NOMO-1 treated with dmso at 0.1 percent for 144 hours (cell line): ENCODE measurements around the gene AUH.
"Not testable (repeated sequence)": the region's sequence is repeated elsewhere in the genome, so short reads cannot be mapped to it uniquely, and the experiment has no call there.

Experiments used
- DNase-seq: peaks from one replicate; lab custom pipeline; 2025; ENCODE audit not compliant: unreplicated experiment; lab: John Stamatoyannopoulos, UW

Gene AUH

DNA sequence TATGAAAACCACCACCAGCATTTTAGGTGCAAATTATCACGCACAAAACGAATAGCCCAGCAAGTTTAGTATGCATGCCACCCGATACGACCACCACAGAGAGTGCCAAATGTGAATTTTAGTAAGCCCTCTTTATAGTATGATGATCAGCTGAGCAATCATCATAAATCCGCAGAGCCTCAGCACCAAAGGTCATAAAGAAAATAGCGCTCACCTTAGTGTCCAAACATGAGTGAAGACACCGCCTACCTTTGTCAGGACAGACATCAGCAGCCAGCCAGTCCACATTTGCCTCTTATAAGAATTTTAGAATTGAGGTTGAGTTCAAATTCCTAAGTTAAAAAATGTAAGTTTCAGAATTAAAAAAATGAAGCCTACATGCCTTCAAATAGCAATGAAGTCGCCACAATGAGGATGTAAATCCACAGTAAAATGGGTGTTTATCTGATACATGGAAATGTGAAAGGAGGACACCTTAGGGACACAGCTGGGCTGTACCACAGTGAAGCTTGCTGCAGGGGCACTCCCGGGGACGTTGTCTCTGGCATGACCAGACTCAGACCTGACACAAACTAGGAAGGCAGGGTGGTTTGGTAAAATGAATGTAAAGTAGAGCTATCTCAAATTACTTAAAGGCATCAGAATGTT lies 149.0 kb downstream of the AUH start:
- no peak for DNase-seq

DNA sequence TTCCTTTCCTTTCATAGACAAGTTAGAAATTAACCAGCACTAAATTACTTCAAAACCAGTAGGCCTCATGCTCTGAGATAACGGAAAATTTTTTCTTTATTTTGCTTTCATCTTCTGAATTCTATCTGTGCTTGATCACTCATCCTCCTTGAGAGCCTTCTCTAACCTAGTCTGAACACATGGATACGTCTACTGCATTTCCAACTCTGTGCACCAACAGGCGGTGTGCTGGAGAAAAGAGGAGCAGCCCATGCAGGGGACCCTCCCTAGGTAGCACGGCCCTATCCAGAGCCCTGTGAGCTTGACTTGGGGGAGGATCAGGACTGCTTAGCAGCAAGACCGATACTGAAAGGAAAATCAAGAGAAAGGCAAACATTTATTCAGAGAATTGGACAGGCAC lies 149.8 kb downstream of the AUH start:
- no peak for DNase-seq

DNA sequence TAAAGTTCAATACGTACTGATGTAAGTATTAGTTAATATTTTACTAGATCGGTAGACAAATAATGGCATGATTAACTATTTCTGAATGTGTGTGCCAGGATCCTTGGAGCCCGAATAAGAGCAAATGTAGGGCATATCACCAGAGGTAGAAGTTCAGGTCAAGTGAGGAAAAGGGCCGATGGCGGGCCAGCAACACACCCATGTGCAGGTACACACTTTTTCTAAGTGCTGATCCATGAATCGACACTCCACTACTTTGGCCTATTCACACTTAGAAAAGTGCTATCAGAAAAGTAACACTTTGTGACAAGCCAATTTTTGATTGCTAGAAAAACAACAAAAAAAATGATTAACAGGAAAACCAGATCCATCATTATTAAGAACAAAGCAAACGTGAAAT lies 150.3 kb downstream of the AUH start:
- no peak for DNase-seq

DNA sequence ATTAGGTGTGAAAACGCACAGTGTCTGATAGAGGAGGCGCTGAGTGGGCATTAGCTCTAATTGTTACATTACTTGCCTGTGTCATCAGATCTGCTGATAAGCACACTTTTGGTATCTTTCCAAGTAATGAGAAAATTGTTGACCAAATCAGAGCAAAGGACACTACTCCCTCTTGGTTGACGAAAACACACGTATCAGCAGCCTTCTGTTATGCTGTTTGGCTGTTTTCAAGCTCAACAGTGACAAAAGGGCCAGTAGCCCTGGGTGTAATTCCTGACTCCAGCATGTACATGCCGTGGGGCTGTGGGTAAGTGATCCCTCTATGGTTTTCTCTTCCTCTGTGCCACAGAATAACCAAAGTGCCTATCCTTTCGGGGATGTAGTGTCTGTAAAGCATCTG lies 151.4 kb downstream of the AUH start:
- DNase-seq = no peak

DNA sequence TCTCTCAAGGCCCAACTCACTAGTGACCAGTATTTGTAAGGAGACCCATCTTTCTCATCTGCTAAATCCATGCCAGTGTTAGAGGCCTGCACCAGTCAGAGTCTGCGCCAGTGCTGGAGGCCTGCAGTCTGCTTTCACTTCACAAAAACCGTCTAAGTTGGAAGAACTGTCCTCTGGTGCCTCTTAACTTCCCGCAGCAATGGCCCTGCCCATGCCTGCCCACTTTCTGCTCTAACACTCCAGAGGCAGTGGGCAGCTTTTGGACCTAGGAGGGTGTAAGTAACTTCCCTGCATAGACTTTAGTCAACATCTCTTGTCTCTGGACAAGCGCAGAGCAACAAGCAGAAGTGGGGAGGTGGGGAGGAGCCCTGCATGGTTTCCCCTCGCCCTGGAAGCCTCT lies 152.9 kb downstream of the AUH start:
- DNase-seq = no peak

DNA sequence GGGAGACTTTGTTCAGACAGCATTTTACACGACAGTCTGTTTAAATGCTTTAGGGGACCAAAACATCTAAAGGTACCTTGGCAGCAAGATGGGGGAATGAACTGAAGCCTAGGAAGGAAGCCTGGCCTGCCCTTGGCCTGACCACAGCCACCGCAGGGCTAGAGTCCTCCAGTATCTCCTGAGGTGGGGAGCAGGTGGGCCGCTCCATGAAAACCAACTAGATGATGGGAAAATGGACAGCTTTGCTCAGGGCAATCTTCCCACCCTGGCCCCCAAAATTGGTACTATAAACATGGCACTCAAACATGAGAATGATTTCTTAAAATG lies 153.3 kb downstream of the AUH start:
- DNase-seq = no peak

DNA sequence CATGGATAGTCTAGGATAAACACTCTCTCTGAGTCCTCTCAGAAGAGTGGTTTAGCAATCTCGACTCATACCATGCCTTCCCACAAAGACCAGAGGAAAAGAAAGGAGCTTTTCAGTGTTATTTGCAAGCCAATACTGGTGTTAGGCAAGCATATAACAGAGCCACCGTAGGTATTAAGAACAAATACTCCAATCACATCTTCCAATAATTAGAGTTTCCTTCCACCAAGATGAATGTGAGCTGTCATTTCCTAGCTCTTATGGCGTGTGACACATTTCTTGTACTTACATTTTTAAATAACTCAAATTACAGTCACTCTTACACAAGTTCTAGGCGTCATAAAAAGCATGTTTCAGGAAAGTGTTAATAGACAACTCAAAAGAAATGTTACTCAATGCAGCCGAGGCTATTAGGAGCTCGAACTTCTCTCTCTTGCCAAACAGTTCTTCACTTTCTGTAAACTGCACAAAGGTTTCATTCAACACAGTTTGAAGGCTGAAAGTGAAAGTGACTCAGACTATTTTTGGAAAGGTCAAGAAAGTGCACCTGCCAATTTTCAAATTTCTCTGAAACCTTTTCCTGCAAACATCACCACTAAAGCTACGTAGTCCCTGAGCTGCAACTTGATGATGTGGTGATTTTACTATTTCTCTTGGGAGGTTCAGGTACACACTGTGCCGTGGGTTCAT lies 153.8 kb downstream of the AUH start:
- peak; percentile 65 for DNase-seq

DNA sequence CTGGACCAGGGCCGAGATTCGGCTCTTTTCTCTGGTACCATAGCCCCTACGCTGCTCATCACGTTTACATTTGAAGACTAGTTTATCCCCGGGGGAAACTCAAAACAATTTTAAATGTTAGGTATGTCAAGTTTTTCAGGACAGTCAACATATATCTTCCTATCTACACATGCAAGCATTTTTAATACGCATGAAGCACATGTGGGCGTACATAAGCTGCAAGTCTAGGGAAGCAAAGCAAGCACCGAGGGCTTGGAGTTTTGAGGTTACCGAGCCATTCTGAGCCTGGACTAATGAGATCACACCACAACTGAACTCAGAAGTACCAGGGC lies 154.4 kb downstream of the AUH start:
- DNase-seq = no peak

DNA sequence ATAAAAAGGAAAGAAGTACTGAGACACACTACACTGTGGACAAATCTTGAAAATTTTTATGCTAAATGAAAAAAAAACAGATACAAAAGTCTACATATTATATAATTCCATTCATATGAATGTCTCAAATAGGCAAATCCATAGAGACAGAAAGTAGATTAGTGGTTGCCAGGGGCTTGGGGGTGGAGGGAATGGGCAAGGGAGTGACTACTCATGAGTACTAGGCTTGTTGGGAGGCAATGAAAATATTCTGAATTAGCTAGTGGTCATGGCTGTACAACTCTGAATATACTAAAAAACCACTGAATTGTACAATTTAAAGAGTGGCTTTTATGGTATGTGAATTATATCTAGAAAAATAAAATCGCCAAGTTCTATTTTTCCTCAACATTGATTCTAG lies 154.9 kb downstream of the AUH start:
- DNase-seq = no peak

DNA sequence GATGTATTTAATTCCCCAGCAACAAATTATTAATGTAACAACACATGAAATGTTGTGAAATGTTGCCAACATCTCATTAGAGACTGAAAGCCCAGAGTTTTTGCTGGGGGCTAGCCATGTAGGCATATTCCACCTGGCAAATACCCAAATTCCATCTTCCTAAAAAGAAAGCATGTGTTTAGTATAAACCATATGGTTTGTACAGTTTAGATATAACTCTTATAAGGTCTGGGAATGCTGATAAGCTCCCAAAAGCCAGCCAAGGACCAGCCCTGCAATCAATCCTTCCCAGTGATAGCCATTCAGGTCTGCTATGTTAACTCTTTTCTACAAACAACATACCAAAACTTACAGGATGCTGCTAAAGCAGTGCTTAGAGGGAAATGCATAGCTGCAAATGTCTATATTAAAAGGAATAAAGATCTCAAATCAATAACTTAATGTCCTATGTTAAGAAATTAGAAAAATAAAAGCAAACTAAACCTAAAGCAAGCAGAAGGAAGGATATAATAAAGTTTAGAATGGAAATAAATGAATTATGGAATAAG lies 158.9 kb downstream of the AUH start:
- no peak for DNase-seq

DNA sequence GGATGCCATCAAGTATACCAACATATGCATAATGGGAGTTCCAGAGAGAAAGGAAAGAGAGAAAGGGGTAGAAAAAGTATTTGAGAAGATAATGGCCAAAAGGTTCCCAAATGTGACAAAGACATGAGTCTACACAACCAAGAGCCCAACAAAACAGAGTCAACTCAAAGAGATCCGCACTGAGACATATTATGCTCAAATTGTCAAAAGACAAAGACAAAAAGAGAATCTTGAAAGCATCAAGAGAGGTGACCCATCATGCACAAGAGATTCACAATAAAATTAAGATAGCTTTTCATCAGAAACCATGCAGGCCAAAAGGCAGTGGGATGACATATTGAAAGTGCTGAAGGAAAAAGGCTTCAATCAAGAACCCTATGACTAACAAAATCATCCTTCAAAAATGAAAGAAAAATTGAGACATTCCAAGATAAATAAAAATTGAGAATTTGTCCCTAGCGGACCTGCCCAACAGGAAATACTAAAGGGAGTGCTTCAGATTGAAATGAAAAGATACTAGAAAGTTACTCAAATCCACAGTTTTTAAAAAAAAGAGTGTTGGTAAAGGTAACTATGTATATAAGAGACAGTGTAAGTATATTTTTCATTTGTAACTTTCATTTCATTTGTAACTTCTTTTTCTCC lies 160.9 kb downstream of the AUH start:
- no peak for DNase-seq

DNA sequence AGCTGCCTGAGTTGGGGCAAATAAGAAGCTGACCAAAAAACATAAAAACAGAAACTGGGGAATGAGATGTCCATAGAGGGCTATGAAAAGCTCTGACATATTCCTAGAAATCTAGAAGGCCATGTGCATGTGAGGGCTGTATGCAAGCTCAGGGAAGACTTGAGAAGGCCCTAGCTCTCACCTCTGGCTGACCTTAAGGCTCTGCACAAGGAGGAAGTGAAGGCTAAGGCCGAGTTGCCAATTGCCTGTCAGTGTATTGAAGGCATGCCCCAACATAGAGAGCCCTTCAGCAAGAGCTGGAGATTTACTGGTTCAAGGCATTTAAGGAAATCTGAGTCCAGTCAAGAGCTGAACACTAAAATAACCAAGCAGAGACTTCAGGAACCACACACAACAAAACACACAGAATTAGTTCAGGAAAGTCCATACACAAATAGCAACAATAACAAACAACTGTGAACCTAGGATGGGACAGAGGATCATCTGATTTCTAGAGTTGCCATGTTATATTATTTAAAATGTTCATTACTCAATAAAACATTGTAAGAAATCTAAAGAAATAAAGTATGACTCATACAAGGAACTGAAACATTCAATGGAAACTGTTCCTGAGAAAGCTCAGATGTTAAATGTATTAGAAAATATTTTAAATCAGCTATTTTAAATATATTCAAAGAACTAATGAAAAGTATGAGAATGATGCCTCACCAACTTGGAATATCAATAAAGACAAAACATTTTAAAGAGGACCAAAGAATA lies 161.8 kb downstream of the AUH start:
- no peak for DNase-seq

DNA sequence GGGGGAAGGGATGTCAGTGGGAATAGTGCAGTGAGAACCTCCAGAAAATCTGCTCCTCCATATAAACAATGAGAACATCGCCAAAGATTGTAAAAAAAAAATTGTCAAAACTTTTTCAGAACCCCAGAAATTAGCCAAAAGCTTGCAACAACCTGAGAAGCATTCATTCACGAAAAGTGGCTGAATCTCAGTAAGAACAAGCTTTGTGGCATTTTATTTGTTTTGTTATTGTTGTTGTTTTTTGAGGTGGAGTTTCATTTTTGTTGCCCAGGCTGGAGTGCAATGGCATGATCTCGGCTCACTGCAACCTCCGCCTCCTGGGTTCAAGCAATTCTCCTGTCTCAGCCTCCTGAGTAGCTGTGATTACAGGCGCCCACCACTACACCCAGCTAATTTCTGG lies 162.8 kb downstream of the AUH start:
- DNase-seq = not testable (repeated sequence)

DNA sequence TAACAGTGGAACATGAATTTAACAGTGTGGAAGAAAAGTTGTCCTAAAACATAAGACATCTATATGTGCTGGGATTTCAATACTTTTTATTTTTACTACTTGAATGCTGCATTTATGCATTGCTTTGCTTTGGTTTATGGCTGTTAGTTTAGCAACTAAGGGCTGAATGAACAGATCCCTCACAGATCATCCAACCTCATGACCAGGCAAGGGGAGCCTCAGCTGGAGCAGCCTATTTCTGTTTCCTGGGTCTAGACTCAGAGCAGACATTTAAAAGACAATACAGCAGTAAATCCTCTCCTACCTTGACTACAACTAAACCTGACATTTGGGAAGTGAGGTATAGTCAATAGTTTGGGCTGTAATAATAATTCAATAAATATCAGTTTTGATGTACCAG lies 163.3 kb downstream of the AUH start:
- DNase-seq = no peak

DNA sequence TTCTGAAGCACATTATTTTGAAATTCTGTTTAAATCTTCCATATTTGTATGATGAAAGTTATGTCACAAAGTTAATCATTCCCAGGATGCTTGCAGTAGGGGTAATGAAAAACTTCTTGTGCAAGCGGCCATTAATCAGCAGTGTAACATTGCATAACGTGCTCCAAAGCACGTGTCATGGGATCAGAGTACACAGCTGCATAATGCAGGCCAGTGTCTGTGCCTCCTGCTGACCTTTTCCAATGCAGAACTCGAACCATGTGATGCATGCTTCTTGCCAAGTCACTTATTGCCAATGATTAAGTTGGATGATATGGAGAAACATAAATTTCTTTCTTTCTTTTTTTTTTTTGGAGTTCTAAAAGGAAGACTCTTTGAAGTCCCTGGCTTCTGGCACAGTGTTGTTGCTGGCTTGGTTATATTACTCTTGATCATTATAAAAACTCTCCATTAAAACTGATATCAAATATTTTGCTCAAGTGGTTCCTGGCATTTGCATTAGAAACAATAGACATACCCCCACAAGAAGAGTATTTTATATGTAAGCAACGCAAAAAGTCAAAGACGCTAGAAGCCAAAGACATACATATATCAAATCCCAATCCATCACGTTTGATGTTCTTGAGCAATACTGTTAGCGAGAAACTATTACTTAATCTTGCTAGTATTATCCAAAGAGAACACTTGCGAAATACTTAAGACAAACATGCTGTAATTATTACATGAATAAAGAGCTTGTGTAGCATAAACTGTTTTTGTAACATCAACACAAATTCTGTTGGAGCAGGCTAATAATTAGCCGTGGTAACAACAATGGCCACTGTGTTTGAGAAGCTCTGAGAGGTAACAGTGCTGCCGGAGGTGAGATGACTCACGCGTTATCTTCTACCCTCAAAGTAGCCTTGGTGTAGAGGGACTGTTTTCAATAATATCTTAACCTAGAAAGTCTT lies 164.2 kb downstream of the AUH start:
- DNase-seq = peak; percentile 35

DNA sequence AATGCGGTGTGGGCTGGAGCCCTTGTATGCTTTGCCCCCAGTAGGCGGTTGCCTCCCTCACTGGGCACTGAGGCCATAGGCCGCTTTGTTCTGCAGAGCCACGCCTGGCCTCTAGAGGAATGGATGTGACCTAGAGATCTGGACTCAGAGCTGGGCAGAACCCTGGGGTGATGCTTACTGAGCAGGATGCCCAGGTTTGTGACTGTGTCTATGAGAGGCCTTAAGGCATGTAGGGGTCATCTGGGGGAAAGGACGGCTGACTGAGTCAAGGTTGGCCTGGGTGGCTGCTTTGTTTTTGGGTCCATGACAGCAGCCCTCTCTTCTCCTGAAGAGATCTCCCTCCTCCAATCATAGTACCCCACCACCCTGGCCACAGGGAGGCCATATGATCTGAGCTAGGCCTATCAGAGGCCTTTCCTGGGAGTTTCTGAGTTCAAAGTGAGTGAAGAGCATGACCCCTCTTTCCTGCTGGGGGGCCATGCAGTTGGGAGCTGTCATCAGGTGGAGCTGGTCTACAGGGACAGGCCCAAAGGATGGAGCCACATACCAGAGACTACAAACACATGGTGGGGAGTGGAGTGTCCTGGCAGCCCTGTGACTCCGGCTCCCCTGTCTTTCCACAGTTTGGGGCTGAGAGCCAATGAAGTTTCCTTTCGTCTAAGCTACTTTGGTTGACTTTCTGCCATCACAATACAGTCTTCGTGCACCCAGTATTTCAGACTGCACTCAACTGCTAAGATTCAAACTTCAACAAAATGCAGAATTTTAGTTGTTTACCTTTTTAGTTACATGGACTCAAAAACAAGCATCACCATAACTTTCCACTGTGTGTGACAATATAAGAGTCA lies 165.4 kb downstream of the AUH start:
- no peak for DNase-seq

DNA sequence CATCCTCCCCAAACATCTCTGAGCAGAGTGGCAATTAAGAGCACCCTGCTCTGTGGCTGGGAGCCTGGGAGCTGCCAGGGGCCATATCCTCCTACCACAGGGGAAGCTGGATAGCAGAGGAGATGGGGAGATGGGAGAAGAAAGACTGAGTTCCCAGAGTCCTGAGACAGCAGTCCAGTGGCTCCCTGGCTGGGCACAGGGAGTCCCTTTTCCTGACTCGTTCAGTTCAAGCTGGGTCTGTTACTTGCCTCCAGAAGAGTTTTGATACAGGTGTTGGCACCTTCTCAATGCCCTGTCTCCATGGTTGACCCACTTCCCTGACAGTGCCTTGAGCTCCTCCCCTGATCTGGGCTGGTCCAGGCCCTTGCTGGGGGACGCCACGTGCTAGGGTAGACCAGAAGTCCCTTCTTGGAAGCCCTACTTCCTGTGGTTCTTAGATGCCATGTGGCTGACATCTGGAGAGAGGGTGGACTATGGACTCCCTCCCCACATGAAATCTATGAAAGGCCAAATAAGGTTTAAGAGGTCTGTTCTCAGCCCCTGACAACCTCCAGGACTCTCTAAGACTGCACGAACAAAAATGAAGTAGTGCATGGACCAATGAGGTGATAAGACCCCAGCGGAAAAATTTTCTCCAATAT lies 166.2 kb downstream of the AUH start:
- no peak for DNase-seq

DNA sequence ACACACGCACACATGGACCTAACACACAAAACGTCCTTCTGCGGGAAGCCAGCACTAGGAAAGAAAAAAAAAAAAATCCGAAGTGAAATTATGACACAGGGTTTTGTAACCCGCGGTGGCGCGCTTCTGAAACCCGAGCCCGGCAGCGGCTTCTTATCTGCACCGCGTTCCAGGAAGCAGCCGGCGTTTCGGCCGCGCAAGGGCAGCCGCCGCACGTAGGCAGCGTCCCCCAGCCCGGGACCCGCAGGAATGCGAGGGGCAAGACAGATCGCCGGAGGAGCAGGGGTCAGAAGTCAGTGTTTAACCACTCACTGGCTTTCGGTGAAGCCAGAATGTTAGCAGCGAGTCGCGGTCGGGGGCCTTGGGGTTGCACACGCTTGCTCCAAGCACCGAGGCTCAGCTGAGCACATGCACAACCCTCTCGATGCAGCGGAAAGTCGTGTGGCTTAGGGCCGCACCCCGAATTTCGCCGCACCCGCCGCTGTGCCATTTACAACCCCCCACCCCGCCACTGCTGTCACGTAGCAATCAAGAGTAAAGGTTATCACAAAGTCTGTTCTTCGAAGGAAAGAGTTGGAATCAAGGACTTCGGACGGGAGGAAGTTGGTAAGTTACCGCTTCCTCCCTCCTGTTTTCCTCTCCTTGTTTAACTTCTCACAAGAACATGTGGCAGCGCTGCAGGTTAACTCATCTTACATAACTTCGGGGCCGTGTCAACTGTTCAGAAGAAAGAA lies 167.9 kb downstream of the AUH start:
- DNase-seq = peak; percentile 31
